Omental fat pad (tissue), 4 donors: ENCODE measurements around the gene GINS1. TPM values are rescaled to one million over a fixed set of nuclear protein-coding genes. Genes with fewer than 3 reads are reported as not detected.

Source experiments
- ATAC-seq: fragments of 150-250 bp; one replicate; pipeline ENCODE4 v1.9.1; 2016; ENCODE audit warnings: mild to moderate bottlenecking, moderate library complexity; ENCODE audit not compliant: low FRiP score
- DNase-seq: peaks from one replicate; pipeline ENCODE4 v3.0.0-alpha.2; 2019; ENCODE audit warnings: low spot score
- total RNA-seq, 4 donors: library from RNA; depleted of rRNA; stranded (reverse); fragments of >200 nt; gene quantifications; one replicate each; pipeline ENCODE4 v1.1.0, GENCODE V29; 2016
- TF ChIP-seq, protein P1 (sequence below), 3 donors: fragments of 450-650 bp; IDR thresholded peaks; one replicate each; pipeline ENCODE4 v1.5.1; 2016 to 2017; ENCODE audit warnings: antibody characterized with exemption in 3 of 3, mild to moderate bottlenecking in 3 of 3, moderate library complexity in 2 of 3

Gene GINS1
- total RNA-seq, 4 donors from 2014 or later: 0.13 to 1.1 (median 0.58) TPM

DNA sequence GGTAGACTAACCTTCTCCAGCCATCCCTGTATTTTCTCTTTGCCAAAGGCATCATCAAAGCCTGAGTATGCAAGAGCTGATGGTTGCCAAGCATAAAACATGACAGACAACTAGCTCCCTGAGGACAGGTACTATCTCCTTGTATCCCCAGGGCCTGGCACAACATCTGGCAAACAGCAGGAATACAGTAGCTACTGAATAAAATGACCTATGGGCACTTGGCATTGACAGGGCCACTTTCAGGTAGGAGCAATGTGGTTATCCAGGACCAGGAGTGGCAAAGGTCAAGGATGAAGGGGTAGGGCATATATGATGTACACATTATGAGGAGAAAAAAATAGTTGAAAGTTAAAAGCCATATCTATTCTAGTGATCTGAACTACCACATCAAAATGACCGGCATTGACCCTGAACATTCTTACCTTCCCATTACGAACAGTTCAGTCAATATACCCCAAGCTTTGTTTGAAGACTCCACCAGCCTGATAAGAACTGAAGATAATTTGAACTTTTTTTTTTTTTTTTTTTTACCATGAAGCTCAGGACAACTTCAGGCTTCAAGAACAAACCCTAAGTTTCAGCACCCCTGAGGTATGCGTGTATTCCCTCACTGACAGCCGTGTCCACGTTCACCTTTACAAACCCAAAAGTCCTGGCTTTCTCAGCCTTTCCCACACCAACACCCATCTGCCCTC, 29.1 kb upstream of the GINS1 start:
- ATAC-seq (no peak), DNase-seq (no peak)
- TF ChIP-seq, protein P1, sequence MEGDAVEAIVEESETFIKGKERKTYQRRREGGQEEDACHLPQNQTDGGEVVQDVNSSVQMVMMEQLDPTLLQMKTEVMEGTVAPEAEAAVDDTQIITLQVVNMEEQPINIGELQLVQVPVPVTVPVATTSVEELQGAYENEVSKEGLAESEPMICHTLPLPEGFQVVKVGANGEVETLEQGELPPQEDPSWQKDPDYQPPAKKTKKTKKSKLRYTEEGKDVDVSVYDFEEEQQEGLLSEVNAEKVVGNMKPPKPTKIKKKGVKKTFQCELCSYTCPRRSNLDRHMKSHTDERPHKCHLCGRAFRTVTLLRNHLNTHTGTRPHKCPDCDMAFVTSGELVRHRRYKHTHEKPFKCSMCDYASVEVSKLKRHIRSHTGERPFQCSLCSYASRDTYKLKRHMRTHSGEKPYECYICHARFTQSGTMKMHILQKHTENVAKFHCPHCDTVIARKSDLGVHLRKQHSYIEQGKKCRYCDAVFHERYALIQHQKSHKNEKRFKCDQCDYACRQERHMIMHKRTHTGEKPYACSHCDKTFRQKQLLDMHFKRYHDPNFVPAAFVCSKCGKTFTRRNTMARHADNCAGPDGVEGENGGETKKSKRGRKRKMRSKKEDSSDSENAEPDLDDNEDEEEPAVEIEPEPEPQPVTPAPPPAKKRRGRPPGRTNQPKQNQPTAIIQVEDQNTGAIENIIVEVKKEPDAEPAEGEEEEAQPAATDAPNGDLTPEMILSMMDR (IDR thresholded peaks at IDR 0.05): no peak

DNA sequence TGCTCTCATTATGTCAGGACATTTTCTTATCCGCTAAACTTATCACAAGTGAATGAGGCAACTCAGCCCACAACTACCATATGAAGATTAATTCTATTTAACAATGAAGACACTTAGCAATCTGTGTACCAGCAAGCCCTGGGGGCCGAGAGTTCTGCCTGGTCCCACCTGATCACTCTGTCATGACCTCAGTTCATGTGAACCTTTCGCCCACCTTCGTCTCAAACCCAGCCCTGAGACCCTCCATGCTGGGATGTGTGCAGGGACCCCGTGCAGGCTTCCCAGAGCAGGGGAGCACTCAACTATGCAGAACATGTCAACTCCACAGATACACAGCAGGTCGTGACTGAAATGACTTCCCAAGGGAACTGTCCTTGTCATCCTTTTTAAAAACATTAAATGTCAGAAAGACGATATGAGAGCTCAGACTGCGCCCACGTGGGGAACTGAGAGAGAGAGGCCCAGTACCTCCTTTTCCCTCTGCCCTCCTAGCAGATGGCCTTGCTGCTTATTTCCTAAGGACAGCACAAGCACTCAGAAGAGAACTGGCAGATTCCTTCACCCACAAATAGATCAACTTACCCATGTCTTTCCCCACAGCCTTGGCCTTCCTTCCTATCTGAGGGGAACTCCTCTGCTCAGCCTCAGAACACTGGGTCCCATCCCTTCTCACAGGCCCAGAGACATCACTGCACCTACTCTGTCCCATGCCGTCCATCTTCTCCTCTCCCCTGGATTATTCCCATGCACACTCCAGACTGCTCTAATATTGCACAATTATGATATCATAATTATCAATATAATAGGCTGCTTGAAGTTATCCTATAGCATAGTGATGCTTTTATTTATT, 28.4 kb upstream of the GINS1 start:
- TF ChIP-seq, protein P1 (IDR thresholded peaks at IDR 0.05): no peak
- DNase-seq (no peak), ATAC-seq (no peak)

DNA sequence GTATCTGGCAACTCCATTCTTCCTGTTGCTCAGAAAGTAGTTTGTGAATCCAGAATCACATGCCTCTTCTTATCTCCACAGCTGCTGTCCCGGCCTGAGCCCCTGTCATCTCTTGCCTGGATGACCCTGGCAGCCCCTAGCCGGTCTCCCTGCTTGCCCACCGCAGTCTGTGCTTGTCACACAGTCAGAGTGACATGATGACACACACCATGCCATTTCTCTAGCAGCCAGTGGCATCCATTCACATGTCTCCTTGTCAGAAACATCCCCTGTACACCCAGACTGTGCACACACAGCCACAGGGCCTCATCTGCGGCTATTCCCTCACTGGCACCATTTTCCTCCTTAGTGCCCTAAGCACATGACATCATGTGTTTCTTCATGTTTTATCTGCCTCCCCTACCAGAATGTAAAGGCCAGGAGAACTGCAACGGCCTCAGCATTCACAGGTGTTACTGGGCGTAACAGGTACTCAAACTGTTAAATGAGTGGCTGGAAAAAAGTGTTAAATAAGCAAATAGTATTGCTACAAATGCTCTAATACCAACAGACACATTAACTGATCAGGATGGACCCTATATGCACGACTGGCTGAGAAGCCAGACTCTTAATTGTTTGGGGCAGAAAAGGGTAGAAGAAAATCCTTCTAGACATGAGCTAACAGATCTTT, 26.4 kb upstream of the GINS1 start:
- TF ChIP-seq, protein P1 (IDR thresholded peaks at IDR 0.05): no peak
- no peak for ATAC-seq

DNA sequence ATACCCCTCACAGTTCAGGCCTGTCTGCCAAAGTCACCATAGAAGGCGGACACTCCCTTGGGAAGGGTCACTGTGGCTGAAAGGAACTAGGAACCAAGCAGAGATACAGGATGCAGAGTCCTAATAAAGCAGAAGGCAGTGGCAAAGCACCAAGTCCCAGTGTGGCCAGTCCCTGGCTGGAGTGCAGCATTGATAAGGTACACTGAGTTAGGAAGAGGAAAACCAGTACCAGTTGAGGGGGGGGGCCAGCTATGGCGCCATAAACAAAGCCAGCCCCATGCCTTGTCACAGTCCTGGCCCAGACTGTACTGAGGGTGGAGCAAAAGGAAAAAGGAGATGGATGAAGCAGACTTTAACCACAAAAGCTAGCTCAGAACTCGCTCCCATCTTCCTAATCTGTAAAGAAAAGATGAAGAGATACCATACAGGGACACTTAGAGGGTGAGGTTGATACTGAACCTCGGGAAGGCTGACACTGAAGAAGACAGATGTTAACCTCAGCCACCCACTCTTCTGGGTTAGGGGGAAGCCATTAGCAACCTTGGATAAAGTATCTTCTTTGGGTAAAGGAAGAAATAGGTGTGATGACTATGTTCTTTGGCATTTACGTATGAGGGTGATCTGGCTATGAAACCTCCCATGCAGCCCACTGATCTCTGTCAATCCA, 24.6 kb upstream of the GINS1 start:
- no peak for ATAC-seq
- TF ChIP-seq, protein P1 (IDR thresholded peaks at IDR 0.05): no peak
- no peak for DNase-seq

More for the DNA sequence above, 26.4 kb upstream of the GINS1 start:
- no peak for DNase-seq

DNA sequence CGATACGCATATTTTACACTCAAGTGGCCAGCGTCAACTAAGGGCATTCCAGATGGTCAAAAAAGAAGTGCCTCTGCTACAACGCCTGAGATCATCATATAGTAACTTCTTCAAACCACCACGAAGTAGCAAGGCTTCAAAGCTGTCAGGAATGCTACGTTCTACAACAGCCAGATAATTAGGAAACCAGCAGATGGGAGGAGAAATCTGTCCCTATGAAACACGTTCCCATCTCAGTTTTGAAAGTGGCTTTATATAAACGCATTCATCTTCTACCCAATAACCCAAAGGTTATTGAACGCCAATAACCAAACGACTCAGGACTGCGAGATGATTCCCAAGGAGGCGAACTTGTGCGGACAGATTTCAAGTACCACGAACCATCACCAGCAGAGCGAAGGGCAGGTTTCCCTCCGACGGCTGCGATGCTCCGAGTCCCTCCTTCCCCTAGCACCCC, 18.0 kb upstream of the GINS1 start:
- no peak for DNase-seq
- TF ChIP-seq, protein P1 (IDR thresholded peaks at IDR 0.05): no peak
- peak; percentile 27 for ATAC-seq

DNA sequence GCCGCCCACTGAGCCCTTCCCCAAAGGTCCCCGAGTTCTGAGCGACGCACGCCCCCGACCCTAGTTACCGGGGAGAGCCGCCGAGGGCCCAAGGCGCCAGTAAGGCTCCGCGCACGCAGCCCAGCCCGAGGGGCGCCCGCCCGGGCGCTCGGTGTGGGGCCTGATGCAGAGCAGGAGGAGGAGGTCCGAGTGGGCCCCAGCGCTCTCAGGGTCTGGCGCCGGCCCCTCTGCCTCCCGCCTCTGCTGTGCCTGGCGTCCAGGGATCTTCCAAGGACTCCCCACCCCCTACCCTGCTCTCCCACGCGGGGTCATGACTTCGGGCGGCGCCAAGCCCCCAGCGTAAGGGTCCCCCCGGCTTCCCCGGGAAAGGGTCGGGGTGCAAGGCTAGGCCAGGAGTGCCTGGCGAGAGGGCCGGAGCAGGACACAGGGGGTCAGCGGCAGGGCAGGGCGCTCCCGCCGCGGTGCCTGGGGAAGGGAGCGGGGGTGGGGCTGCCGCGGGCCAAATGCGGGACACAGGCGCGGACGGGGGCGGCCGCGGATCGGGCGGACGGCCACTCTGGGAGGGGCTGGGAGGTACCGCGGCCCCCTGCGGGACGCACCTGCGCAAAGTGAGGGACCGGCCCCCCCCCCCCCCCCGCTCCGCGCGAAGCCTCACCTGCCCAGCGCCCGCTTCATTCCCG, 17.5 kb upstream of the GINS1 start:
- no peak for DNase-seq
- peak; percentile 48 for ATAC-seq
- TF ChIP-seq, protein P1 (IDR thresholded peaks at IDR 0.05): no peak
